Neural cell (in vitro differentiated cells): ENCODE measurements around the gene CAMK2B. TPM values are rescaled to one million over a fixed set of nuclear protein-coding genes. Genes with fewer than 3 reads are reported as not detected.

Experiments
- H2AFZ ChIP-seq: fragments of 200-600, 300-800 bp; sonication (generic), shearing (Covaris generic); 2 replicates; pipeline ENCODE4 v1.6.0; 2014; ENCODE audit warnings: low read depth, mild to moderate bottlenecking, antibody characterized with exemption, low read length, moderate library complexity
- H3F3A ChIP-seq: fragments of 200-600 bp; shearing (Covaris generic); 2 replicates; pipeline ENCODE4 v1.6.1; 2016; ENCODE audit warnings: mild to moderate bottlenecking, moderate library complexity, mixed read lengths, antibody characterized with exemption, low read length; ENCODE audit not compliant: insufficient read depth, poor library complexity, severe bottlenecking
- H3K27ac ChIP-seq: fragments of 200-600, 300-800 bp; sonication (generic), shearing (Covaris generic); 2 replicates; pipeline ENCODE4 v1.5.1; 2014; ENCODE audit warnings: mild to moderate bottlenecking, low read length, moderate library complexity
- H3K27me3 ChIP-seq: fragments of 300-800, 200-600 bp; sonication (generic), shearing (Covaris generic); 2 replicates; pipeline ENCODE4 v1.6.0; 2014; ENCODE audit warnings: mild to moderate bottlenecking, low read depth, low read length, moderate library complexity; ENCODE audit not compliant: insufficient read depth
- H3K36me3 ChIP-seq: fragments of 300-800, 200-600 bp; sonication (generic), shearing (Covaris generic); 2 replicates; pipeline ENCODE4 v1.5.1; 2014; ENCODE audit warnings: mild to moderate bottlenecking, antibody characterized with exemption, low read length, moderate library complexity; ENCODE audit not compliant: insufficient read depth
- H3K4me2 ChIP-seq: fragments of 300-800, 200-600 bp; sonication (generic), shearing (Covaris generic); 2 replicates; pipeline ENCODE4 v1.6.0; 2014; ENCODE audit warnings: mild to moderate bottlenecking, low read length
- H3K4me3 ChIP-seq: fragments of 300-800, 200-600 bp; sonication (generic), shearing (Covaris generic); 2 replicates; pipeline ENCODE4 v1.5.1; 2014; ENCODE audit warnings: mild to moderate bottlenecking, low read length, moderate library complexity
- H3K79me2 ChIP-seq: fragments of 200-600 bp; shearing (Covaris generic); replicated peaks from 2 replicates; pipeline ENCODE4 v1.6.0; 2014; ENCODE audit warnings: mild to moderate bottlenecking, low read length, moderate library complexity; ENCODE audit not compliant: insufficient read depth
- H3K9ac ChIP-seq: fragments of 300-800, 200-600 bp; sonication (generic), shearing (Covaris generic); 2 replicates; pipeline ENCODE4 v1.6.1; 2016; ENCODE audit warnings: mild to moderate bottlenecking, low read length, mixed read lengths
- H3K9me2 ChIP-seq: fragments of 200-600 bp; shearing (Covaris generic); 2 replicates; pipeline ENCODE4 v1.6.1; 2016; ENCODE audit warnings: mild to moderate bottlenecking, low read length, mixed read lengths; ENCODE audit not compliant: insufficient read depth
- H3K9me3 ChIP-seq: fragments of 200-600, 300-800 bp; sonication (generic), shearing (Covaris generic); 2 replicates; pipeline ENCODE4 v1.6.1; 2016; ENCODE audit warnings: mild to moderate bottlenecking, mixed run types, low read length, moderate library complexity, mixed read lengths
- H4K20me1 ChIP-seq: fragments of 200-600 bp; shearing (Covaris generic); 2 replicates; pipeline ENCODE4 v1.6.1; 2016; ENCODE audit warnings: mild to moderate bottlenecking, mixed run types; ENCODE audit not compliant: insufficient read depth
- EP300 ChIP-seq: fragments of 450-650 bp; conservative IDR thresholded peaks from 2 replicates; pipeline ENCODE4 v1.6.1; 2014; ENCODE audit warnings: antibody characterized with exemption, mild to moderate bottlenecking, moderate library complexity; ENCODE audit not compliant: poor library complexity, severe bottlenecking
- EZH2 ChIP-seq: fragments of 200-600, 300-800 bp; shearing (Covaris generic), sonication (generic); IDR thresholded peaks from 2 replicates; pipeline ENCODE4 v1.6.1; 2014; ENCODE audit warnings: antibody characterized with exemption, low read length, borderline replicate concordance, mild to moderate bottlenecking; ENCODE audit not compliant: insufficient read depth, poor library complexity, severe bottlenecking
- MXI1 ChIP-seq: fragments of 450-650 bp; conservative IDR thresholded peaks from 2 replicates; pipeline ENCODE4 v1.6.1; 2014; ENCODE audit warnings: antibody characterized with exemption, mild to moderate bottlenecking; ENCODE audit not compliant: poor library complexity, severe bottlenecking
- POLR2AphosphoS5 ChIP-seq: IDR thresholded peaks from 2 replicates; pipeline ENCODE4 v1.6.1; 2012
- RAD21 ChIP-seq: fragments of 450-650 bp; conservative IDR thresholded peaks from 2 replicates; pipeline ENCODE4 v1.6.1; 2014; ENCODE audit warnings: antibody characterized with exemption, mild to moderate bottlenecking, moderate library complexity
- SMC3 ChIP-seq: fragments of 450-650 bp; conservative IDR thresholded peaks from 2 replicates; pipeline ENCODE4 v1.6.1; 2014; ENCODE audit warnings: antibody characterized with exemption, mild to moderate bottlenecking, moderate library complexity; ENCODE audit not compliant: poor library complexity
- TAF1 ChIP-seq: IDR thresholded peaks from 2 replicates; pipeline ENCODE4 v1.6.1; 2012; ENCODE audit warnings: low read depth
- polyA plus RNA-seq: library from polyadenylated mRNA; depleted of rRNA; stranded (reverse); fragments of >200 nt; gene quantifications from 2 replicates; pipeline ENCODE4 v1.2.3, GENCODE V29; 2014
- TF ChIP-seq, protein P1 (sequence below): fragments of 450-650 bp; IDR thresholded peaks from 2 replicates; pipeline ENCODE4 v1.5.1; 2014; ENCODE audit warnings: antibody characterized with exemption, mild to moderate bottlenecking, moderate library complexity; ENCODE audit not compliant: poor library complexity, severe bottlenecking
- TF ChIP-seq, protein P2 (sequence below): IDR thresholded peaks from 2 replicates; pipeline ENCODE4 v1.6.1; 2012; ENCODE audit warnings: borderline replicate concordance

CAMK2B gene
- polyA plus RNA-seq, 1 donor from 2014 or later, result 67.3 TPM

DNA sequence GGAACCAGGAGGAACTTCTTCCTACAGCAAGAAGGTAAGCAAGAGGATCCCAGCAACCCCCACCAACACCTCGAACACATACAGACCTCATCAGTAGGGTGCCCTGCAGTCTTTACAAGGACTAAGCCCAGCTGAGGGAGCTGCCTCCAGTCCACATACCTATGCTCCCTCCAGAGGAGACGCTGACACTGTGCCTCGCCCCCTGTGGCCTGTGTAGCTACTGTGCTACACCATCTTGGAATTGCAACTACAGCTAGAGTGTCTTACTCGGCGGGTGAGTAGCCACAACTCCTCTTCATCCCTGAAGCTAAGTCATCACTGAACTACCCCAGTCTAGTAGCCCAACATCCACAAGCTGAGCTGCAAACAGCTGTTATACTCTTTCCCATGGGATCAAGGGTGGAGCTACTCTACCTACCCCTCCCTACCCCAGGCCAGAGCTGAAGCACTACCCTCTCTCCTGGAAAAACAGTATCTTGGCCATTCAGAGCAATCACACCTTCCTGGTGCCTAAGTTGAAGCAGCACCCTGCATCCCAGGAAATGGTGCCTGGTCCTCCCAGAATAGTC lies 42.2 kb upstream of the CAMK2B start:
- Histone ChIP-seq H3K4me3 (no peak overlapping the region), H3K9ac (no peak overlapping the region), H2AFZ (no peak overlapping the region), H3K9me3 (no peaks in the 10 kb centered on the region), H3K27ac (no peak overlapping the region), H3F3A (no peaks in the 10 kb centered on the region), H3K27me3 (no peaks in the 10 kb centered on the region), H3K36me3 (no peaks in the 10 kb centered on the region), H4K20me1 (no peaks in the 10 kb centered on the region), H3K4me2 (no peak overlapping the region), H3K79me2 (no peaks in the 10 kb centered on the region), H3K9me2 (no peaks in the 10 kb centered on the region)
- no peak for TF ChIP-seq RAD21
- no peak for TF ChIP-seq EZH2
- TF ChIP-seq MXI1, result no peak
- TF ChIP-seq, protein P1, sequence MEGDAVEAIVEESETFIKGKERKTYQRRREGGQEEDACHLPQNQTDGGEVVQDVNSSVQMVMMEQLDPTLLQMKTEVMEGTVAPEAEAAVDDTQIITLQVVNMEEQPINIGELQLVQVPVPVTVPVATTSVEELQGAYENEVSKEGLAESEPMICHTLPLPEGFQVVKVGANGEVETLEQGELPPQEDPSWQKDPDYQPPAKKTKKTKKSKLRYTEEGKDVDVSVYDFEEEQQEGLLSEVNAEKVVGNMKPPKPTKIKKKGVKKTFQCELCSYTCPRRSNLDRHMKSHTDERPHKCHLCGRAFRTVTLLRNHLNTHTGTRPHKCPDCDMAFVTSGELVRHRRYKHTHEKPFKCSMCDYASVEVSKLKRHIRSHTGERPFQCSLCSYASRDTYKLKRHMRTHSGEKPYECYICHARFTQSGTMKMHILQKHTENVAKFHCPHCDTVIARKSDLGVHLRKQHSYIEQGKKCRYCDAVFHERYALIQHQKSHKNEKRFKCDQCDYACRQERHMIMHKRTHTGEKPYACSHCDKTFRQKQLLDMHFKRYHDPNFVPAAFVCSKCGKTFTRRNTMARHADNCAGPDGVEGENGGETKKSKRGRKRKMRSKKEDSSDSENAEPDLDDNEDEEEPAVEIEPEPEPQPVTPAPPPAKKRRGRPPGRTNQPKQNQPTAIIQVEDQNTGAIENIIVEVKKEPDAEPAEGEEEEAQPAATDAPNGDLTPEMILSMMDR, result no peak
- TF ChIP-seq, protein P2, sequence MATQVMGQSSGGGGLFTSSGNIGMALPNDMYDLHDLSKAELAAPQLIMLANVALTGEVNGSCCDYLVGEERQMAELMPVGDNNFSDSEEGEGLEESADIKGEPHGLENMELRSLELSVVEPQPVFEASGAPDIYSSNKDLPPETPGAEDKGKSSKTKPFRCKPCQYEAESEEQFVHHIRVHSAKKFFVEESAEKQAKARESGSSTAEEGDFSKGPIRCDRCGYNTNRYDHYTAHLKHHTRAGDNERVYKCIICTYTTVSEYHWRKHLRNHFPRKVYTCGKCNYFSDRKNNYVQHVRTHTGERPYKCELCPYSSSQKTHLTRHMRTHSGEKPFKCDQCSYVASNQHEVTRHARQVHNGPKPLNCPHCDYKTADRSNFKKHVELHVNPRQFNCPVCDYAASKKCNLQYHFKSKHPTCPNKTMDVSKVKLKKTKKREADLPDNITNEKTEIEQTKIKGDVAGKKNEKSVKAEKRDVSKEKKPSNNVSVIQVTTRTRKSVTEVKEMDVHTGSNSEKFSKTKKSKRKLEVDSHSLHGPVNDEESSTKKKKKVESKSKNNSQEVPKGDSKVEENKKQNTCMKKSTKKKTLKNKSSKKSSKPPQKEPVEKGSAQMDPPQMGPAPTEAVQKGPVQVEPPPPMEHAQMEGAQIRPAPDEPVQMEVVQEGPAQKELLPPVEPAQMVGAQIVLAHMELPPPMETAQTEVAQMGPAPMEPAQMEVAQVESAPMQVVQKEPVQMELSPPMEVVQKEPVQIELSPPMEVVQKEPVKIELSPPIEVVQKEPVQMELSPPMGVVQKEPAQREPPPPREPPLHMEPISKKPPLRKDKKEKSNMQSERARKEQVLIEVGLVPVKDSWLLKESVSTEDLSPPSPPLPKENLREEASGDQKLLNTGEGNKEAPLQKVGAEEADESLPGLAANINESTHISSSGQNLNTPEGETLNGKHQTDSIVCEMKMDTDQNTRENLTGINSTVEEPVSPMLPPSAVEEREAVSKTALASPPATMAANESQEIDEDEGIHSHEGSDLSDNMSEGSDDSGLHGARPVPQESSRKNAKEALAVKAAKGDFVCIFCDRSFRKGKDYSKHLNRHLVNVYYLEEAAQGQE, result no peak
- TF ChIP-seq SMC3, result no peak
- no peak for TF ChIP-seq POLR2AphosphoS5
- no peak for TF ChIP-seq EP300

DNA sequence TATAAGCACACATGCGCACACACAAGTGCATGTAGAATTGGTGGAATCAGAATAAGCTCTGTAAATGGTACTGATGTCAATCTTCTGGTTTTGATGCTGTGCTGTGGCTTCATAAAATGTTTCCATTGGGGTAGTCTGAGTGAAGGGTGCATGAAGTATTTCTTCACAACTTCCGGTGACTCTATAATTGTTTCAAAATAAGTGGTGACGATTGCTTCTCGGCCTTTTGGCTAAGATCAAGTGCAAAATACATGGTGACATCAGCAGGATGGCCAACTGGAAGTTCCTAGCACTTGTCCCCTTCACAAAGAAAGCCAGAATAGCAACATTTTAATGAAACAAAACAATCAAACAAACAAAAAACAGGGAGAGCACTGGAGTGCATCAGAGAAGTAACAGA lies 41.6 kb upstream of the CAMK2B start:
- H3K27me3 ChIP-seq, result no peaks in the 10 kb centered on the region
- no peak for TF ChIP-seq POLR2AphosphoS5
- TF ChIP-seq RAD21, result no peak
- TF ChIP-seq TAF1, result no peak
- TF ChIP-seq EZH2, result no peak
- TF ChIP-seq, protein P1, result no peak
- TF ChIP-seq EP300, result no peak
- no peak for TF ChIP-seq SMC3
- H3K9ac ChIP-seq, result no peak overlapping the region
- no peak overlapping the region for H3K4me2 ChIP-seq
- H3K9me2 ChIP-seq, result no peaks in the 10 kb centered on the region
- H3F3A ChIP-seq, result no peaks in the 10 kb centered on the region
- H3K36me3 ChIP-seq, result no peaks in the 10 kb centered on the region
- no peak overlapping the region for H2AFZ ChIP-seq
- no peaks in the 10 kb centered on the region for H3K79me2 ChIP-seq
- no peaks in the 10 kb centered on the region for H4K20me1 ChIP-seq
- H3K4me3 ChIP-seq, result no peak overlapping the region
- no peak overlapping the region for H3K27ac ChIP-seq
- no peaks in the 10 kb centered on the region for H3K9me3 ChIP-seq
